HepG2 (cell line): Measurements from ENCODE around the gene NRG4. TPM values are rescaled to one million over a fixed set of nuclear protein-coding genes. Genes with fewer than 3 reads are reported as not detected.
A peak's percentile ranks its signal among the peaks of the same experiment; 100 is the strongest.

Experiments
- CC2D1A ChIP-seq: sonication (generic); formaldehyde crosslinking; IDR thresholded peaks from 2 replicates; pipeline ENCODE4 v1.8.1; 2023; ENCODE audit warnings: mild to moderate bottlenecking, missing genetic modification reagents
- ETV5 ChIP-seq: IDR thresholded peaks from 2 replicates; pipeline ENCODE4 v1.6.1; 2018; ENCODE audit warnings: missing biosample characterization, missing genetic modification reagents, inconsistent platforms, borderline replicate concordance
- FOXJ3 ChIP-seq: sonication (generic); formaldehyde crosslinking; IDR thresholded peaks from 2 replicates; pipeline ENCODE4 v1.4.0; 2020; ENCODE audit warnings: missing genetic modification reagents, mild to moderate bottlenecking, borderline replicate concordance
- ISX ChIP-seq: sonication (generic); formaldehyde crosslinking; conservative IDR thresholded peaks from 2 replicates; pipeline ENCODE4 v1.5.0; 2020; ENCODE audit warnings: missing genetic modification reagents
- MED8 ChIP-seq: sonication (generic); formaldehyde crosslinking; IDR thresholded peaks from 2 replicates; pipeline ENCODE4 v1.8.1; 2023; ENCODE audit warnings: mild to moderate bottlenecking, missing genetic modification reagents; ENCODE audit not compliant: insufficient replicate concordance
- RAD21 ChIP-seq: fragments of 450-650 bp; formaldehyde crosslinking; IDR thresholded peaks from 2 replicates; pipeline ENCODE4 v1.5.0; 2020; ENCODE audit warnings: mild to moderate bottlenecking
- RERE ChIP-seq: IDR thresholded peaks from 2 replicates; pipeline ENCODE4 v1.6.1; 2016; ENCODE audit warnings: low read depth, missing genetic modification reagents, missing compliant biosample characterization
- SNAPC4 ChIP-seq: sonication (generic); formaldehyde crosslinking; IDR thresholded peaks from 2 replicates; pipeline ENCODE4 v1.4.0; 2020; ENCODE audit warnings: mild to moderate bottlenecking, missing genetic modification reagents
- SRF ChIP-seq: IDR thresholded peaks from 2 replicates; pipeline ENCODE4 v1.6.1; 2011; ENCODE audit warnings: mild to moderate bottlenecking, low read depth, low read length, moderate library complexity
- ZNF260 ChIP-seq: sonication (generic); formaldehyde crosslinking; IDR thresholded peaks from 2 replicates; pipeline ENCODE4 v1.4.0; 2020; ENCODE audit warnings: missing genetic modification reagents, low read depth, mild to moderate bottlenecking, borderline replicate concordance
- ZNF367 ChIP-seq: sonication (generic); formaldehyde crosslinking; IDR thresholded peaks from 2 replicates; pipeline ENCODE4 v1.4.0; 2020; ENCODE audit warnings: missing genetic modification reagents, borderline replicate concordance
- ZSCAN9 ChIP-seq: IDR thresholded peaks from 2 replicates; pipeline ENCODE4 v1.6.1; 2016; ENCODE audit warnings: borderline replicate concordance
- polyA plus RNA-seq, 8 experiments: library from polyadenylated mRNA; depleted of rRNA in 3 of 8; stranded (reverse) in 7 of 8; unstranded in 1 of 8; fragments of >200 nt; fragmentation: Illumina TruSeq in 4 of 8; extraction: Trizol in 4 of 8; gene quantifications; 2 replicates each; pipeline versions ENCODE4 v1.2.1 to v1.2.3, GENCODE V29; 2011 to 2016; ENCODE audit warnings: low read depth in 4 of 8, missing spikeins in 1 of 8, mixed read lengths in 1 of 8; ENCODE audit not compliant: insufficient read depth in 1 of 8
- total RNA-seq, 5 experiments: library from RNA; depleted of rRNA; stranded (reverse); fragments of >200 nt; fragmentation: Illumina TruSeq; extraction: Trizol; gene quantifications; 2 replicates each; pipeline ENCODE4 v1.2.3, GENCODE V29; 2016; ENCODE audit warnings: low read depth in 1 of 5
- TF ChIP-seq, protein P1 (sequence below): fragments of 450-650 bp; IDR thresholded peaks from 2 replicates; pipeline ENCODE4 v1.6.1; 2017; ENCODE audit warnings: mild to moderate bottlenecking

Gene NRG4
- total and polyA plus RNA-seq, 2 of the 13 experiments (the other 11 are each of a cell fraction or from before 2014, with no cell fraction given), result 0.01 TPM; not detected in 1

DNA sequence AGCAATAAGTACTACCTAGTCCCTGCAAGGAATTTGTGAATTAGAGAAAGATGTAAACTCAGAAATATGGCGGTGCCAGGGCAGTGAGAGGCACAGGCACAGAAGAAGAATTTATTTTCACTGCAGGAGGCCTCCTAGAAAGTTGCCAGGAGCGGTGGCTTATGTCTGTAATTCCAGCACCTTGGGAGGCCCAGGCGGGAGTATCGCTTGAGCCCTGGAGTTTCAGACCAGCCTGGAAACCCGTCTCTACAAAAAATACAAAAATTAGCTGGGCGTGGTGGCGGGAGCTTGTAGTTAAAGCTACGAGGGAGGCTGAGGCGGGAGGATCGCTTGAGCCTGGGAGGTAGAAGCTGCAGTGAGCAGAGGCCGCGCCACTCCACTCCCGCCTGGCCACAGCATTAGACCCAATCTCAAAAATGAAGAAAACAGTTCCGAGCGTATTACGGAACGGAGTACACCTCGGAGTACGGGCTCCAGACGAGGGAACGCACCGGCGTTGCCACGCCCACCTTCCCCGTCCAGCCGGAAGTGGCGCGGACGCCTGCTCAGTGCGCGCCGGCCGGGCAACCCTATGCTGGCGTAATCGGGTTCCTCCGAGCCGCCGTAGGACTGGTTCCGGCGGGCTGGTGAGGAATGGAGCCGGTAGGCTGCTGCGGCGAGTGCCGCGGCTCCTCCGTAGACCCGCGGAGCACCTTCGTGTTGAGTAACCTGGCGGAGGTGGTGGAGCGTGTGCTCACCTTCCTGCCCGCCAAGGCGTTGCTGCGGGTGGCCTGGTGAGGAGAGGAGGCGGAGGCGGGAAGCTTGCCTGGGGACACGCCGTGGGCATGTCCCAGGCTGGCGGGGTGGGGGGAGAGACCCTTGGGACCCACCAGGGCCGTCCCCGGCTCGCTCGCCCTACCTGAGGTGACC lies 108.6 kb downstream of the NRG4 start, which contains the start of gene FBXO22 (continued):
- no peak for TF ChIP-seq CC2D1A
- TF ChIP-seq RAD21 (CRISPR knock-in tag), result peak; percentile 53; the same call in 1 of the 2 replicates
- no peak for TF ChIP-seq RERE (CRISPR knock-in tag)
- TF ChIP-seq ZNF260 (CRISPR knock-in tag), result no peak
- peak; percentile 80 for TF ChIP-seq MED8 (CRISPR knock-in tag)
- TF ChIP-seq ZNF367, result peak; percentile 76; the same call in 1 of the 2 replicates
- no peak for TF ChIP-seq SRF
- TF ChIP-seq, protein P1, sequence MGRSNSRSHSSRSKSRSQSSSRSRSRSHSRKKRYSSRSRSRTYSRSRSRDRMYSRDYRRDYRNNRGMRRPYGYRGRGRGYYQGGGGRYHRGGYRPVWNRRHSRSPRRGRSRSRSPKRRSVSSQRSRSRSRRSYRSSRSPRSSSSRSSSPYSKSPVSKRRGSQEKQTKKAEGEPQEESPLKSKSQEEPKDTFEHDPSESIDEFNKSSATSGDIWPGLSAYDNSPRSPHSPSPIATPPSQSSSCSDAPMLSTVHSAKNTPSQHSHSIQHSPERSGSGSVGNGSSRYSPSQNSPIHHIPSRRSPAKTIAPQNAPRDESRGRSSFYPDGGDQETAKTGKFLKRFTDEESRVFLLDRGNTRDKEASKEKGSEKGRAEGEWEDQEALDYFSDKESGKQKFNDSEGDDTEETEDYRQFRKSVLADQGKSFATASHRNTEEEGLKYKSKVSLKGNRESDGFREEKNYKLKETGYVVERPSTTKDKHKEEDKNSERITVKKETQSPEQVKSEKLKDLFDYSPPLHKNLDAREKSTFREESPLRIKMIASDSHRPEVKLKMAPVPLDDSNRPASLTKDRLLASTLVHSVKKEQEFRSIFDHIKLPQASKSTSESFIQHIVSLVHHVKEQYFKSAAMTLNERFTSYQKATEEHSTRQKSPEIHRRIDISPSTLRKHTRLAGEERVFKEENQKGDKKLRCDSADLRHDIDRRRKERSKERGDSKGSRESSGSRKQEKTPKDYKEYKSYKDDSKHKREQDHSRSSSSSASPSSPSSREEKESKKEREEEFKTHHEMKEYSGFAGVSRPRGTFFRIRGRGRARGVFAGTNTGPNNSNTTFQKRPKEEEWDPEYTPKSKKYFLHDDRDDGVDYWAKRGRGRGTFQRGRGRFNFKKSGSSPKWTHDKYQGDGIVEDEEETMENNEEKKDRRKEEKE, result no peak
- 0 out of 2 replicates have a peak, but pooled peaks have one; percentile 37 for TF ChIP-seq SNAPC4 (CRISPR knock-in tag)
- TF ChIP-seq FOXJ3 (CRISPR knock-in tag), result peak; percentile 65; the same call in 1 of the 2 replicates
- TF ChIP-seq ISX (CRISPR knock-in tag), result 0 out of 2 replicates have a peak, but pooled peaks have one; percentile 65
- peak; percentile 74; the same call in 1 of the 2 replicates for TF ChIP-seq ZSCAN9 (CRISPR knock-in tag)
- peak; percentile 93 for TF ChIP-seq ETV5 (CRISPR knock-in tag)
